NOMO-1 treated with DMSO at 0.1 percent for 48 hours (cell line): ENCODE data around the gene ARHGAP45.

ENCODE experiments used
- DNase-seq: peaks from one replicate; lab custom pipeline; 2025; ENCODE audit not compliant: unreplicated experiment; lab: John Stamatoyannopoulos, UW

The ARHGAP45 gene

GRCh38 chr19:1054102-1055027 lies 12.6 kb upstream of the ARHGAP45 start:
- DNase-seq, result no peak

DNA sequence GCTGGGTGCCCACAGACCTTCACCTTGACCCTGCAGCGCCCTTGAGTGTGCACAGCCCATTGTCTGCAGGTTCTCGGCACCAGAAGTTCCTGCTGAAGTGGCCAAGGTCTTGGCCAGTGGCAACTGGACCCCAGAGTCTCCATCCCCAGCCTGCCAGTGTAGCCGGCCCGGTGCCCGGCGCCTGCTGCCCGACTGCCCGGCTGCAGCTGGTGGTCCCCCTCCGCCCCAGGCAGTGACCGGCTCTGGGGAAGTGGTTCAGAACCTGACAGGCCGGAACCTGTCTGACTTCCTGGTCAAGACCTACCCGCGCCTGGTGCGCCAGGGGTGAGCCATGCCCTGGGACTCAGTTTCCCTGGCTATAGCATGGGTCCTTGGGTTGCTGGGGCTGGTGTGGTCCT lies 11.9 kb upstream of the ARHGAP45 start:
- no peak for DNase-seq

GRCh38 chr19:1055886-1056620 lies 10.9 kb upstream of the ARHGAP45 start:
- DNase-seq, result no peak

GRCh38 chr19:1057176-1057855 lies 9.7 kb upstream of the ARHGAP45 start:
- no peak for DNase-seq

DNA sequence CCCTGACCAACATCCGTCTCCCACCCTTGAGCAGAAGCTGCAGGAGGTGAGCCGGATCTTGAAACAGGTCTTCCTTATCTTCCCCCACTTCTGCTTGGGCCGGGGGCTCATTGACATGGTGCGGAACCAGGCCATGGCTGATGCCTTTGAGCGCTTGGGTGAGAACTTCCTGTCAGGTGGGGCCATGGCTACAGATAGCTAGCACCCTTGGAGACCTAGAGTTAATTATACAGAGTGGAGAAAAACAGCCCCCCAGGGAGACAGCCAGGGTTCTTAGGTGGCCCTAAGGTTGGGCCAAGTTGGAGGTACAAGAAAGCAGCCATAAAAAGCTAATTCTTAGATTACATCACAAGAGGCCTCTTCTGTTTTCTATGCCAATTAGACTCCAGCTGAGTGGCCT lies 8.9 kb upstream of the ARHGAP45 start:
- no peak for DNase-seq

- DNase-seq, result no peak
Observed at GRCh38 chr19:1060689-1061088, 6.3 kb upstream of the ARHGAP45 start.

- DNase-seq, result no peak
Observed at GRCh38 chr19:1061987-1062386, 5.0 kb upstream of the ARHGAP45 start.

DNA sequence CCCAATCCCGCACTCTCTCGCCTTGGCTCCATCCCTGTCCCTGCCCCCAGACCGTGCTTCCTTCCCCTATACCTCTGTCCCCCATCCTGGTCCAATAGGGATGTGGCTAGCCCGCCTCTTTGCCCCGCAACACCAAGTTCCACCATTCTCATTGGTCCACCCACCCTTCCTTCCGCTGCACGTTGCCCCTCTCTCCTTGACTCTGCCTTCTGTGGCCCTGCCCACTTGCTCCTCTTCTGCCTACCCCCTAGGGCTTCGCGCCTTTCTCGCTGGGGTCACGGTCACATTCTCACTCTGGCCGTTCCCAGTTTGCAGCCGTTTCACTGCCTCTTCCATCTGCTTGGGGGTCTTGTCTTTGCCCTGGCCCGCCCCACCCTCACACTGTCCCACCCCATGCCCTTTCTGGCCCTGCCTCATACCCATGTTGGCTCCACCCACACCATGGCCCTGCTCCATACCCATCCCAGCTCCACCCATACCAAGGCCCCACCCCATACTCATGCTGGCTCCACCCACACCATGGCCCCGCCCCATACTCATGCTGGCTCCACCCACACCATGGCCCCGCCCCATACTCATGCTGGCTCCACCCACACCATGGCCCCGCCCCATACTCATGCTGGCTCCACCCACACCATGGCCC lies 4.5 kb upstream of the ARHGAP45 start:
- no peak for DNase-seq

- no peak for DNase-seq
Observed at GRCh38 chr19:1063030-1063908, 3.7 kb upstream of the ARHGAP45 start.

DNA sequence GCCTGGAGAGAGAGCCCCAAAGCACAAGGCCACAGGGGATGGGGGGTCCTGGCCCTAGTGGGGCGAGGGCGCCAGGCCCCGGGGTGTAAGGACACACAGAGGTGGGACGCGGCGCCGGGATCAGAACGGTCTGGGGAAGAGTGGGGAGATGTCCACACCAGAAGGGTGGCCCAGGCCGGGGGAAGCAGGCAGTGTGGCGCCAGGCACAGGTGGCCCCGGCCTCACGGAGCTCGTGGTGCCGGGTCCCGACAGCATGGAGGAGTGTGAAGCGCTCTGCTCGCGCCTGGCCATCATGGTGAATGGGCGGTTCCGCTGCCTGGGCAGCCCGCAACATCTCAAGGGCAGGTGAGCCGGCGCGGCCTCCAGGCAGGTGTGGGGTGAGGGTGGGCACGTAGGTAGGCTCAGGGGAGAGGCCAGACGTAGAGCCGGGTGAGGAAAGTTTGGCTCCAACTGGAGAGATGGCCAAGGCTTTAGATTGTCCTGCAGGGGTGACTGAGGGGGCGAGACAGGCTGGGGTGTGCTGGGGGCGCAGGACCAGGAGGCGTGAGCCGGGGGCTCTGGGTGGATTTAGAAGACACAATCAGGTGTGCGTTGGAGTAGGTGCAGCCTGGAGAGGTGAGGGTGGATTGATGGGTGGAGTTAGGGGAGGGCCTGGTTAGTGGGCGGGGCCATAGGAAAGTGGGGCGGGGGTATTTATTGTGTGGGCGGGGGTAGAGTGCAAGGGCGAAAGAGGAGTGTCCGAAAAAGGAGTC lies 2.9 kb upstream of the ARHGAP45 start:
- no peak for DNase-seq

DNA sequence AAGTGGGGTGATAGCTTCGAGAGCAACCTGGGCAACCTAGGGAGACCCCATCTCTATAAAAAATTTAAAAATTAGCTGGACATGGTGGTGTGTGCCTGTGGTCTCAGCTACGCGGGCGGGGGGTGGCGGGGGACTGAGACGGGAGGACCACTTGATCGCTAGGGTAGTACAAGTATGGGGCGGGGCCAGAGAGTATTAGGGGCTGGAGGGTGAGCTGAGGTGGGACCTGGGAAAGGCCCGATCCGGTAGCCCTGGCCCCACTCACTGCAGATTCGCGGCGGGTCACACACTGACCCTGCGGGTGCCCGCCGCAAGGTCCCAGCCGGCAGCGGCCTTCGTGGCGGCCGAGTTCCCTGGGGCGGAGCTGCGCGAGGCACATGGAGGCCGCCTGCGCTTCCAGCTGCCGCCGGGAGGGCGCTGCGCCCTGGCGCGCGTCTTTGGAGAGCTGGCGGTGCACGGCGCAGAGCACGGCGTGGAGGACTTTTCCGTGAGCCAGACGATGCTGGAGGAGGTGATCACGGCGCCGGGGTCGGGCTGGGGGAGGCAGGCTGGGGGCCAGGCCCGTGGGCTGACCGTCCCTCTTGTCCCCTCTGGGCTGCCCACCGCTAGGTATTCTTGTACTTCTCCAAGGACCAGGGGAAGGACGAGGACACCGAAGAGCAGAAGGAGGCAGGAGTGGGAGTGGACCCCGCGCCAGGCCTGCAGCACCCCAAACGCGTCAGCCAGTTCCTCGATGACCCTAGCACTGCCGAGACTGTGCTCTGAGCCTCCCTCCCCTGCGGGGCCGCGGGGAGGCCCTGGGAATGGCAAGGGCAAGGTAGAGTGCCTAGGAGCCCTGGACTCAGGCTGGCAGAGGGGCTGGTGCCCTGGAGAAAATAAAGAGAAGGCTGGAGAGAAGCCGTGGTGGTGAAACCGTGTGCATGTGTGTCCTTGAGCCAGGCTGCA lies 2.0 kb upstream of the ARHGAP45 start:
- DNase-seq, result peak; percentile 68

GRCh38 chr19:1065606-1066109 lies 1.3 kb upstream of the ARHGAP45 start:
- no peak for DNase-seq

- DNase-seq, result no peak
Observed at GRCh38 chr19:1066251-1066747, 668 bp upstream of the ARHGAP45 start.

DNA sequence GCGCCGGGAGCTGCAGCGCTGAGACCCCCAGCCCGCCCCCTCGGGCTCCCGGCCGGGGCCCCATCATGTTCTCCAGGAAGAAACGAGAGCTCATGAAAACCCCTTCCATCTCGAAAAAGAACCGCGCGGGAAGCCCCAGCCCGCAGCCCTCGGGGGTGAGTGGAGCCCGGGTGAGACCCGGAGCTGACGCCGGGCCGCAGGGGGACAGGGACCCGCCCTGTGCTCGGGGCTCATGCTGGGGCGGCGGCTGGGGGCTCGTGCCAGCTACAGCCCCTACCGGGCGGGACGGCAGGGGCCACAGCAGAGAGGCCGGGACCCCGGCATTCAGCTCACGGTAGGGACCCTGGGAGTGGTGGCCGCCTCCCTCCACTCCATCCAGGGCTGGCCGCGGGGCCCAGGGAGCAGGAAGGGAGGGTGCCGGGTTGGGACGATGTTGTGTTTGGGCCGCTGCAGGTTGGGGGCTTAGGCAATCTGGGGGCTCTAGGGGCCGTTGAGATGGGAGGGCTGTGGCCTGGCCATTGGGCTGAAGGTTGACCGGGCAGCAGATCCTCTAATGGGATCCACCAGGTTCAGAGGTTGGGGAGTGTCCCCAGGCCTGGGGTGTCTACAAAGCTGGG lies 482 bp downstream of the ARHGAP45 start:
- DNase-seq, result peak; percentile 30

DNA sequence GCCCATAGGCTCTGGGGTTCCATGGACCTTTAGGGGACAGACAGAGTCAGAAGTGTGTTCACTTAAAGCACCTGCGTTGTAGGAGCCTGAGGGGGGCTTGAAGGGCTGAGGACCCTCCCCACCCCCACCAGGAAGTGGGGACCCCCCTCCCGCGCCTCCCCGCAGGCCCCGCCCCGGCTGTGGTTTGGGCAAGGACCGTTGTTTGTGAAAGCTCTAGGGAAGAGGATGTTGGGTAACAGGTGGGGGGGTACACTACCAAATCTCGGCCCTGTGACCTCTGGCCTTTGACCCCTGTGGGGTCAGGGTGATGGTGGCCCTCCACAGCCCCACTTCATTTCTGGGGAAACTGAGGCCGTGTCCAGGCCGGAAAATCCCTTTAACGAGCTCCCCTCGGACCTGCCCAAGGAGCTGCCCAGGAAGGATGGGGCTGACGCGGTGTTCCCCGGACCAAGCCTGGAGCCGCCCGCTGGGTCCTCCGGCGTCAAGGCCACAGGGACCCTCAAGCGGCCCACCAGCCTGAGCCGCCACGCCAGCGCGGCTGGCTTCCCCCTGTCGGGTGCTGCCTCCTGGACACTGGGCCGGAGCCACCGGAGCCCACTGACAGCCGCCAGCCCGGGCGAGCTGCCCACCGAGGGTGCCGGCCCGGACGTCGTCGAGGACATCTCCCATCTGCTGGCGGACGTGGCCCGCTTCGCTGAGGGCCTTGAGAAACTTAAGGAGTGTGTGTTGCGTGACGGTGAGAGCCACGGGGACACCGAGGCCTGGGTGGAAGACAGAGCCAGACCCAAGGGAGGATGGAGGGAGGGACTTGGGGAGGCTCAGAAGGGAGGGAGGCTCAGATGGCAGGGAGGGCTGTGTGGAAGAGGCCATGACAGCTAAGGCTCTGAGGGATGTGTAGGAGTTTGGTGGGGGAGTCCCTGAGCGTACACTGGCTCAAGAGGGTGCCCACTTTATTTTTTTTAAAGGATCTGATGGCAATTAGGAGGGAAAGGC lies 1.3 kb downstream of the ARHGAP45 start:
- DNase-seq, result peak; percentile 67

GRCh38 chr19:1069009-1069779 lies 2.2 kb downstream of the ARHGAP45 start:
- peak; percentile 95 for DNase-seq
